Sigmoid colon (tissue), 7 donors: ENCODE results near the gene PTPRQ. TPM values are rescaled to one million over a fixed set of nuclear protein-coding genes. Genes with fewer than 3 reads are reported as not detected.
A peak's percentile ranks its signal among the peaks of the same experiment; 100 is the strongest.

Experiments
- DNase-seq: peaks from one replicate; pipeline ENCODE4 v3.0.0-alpha.2; 2019
- H3K27ac ChIP-seq, 4 donors: fragments of 200-600 bp; sonication (generic); one replicate each; pipeline ENCODE4 v1.5.1; 2016 to 2019; ENCODE audit warnings: mild to moderate bottlenecking in 1 of 4
- H3K27me3 ChIP-seq, 3 donors: fragments of 200-600 bp; sonication (generic); one replicate each; pipeline ENCODE4 v1.5.1; 2019; ENCODE audit warnings: mild to moderate bottlenecking in 1 of 3
- H3K36me3 ChIP-seq, 4 donors: fragments of 200-600 bp; sonication (generic); one replicate each; pipeline ENCODE4 v1.5.1; 2016 to 2019
- H3K4me1 ChIP-seq, 4 donors: fragments of 200-600 bp; sonication (generic); one replicate each; pipeline ENCODE4 v1.5.1; 2017 to 2019
- H3K4me3 ChIP-seq, 4 donors: fragments of 200-600 bp; sonication (generic); one replicate each; pipeline ENCODE4 v1.5.1; 2017 to 2019; ENCODE audit warnings: mild to moderate bottlenecking in 2 of 4, moderate library complexity in 1 of 4
- H3K9me3 ChIP-seq, 4 donors: fragments of 200-600 bp in 3 of 4; sonication (generic) in 3 of 4; one replicate each; pipeline versions ENCODE4 v1.5.1 to v1.6.1; 2013 to 2019
- EP300 ChIP-seq, 4 donors: sonication (generic); formaldehyde crosslinking; IDR thresholded peaks; one replicate each; pipeline ENCODE4 v1.6.1; 2017; ENCODE audit warnings: antibody characterized with exemption in 4 of 4
- POLR2A ChIP-seq, 2 donors: fragments of 450-650 bp; IDR thresholded peaks; one replicate each; pipeline ENCODE4 v1.6.1; 2016; ENCODE audit warnings: antibody characterized with exemption in 2 of 2, mild to moderate bottlenecking in 2 of 2, moderate library complexity in 2 of 2
- POLR2AphosphoS5 ChIP-seq, 4 donors: sonication (generic); formaldehyde crosslinking; IDR thresholded peaks; one replicate each; pipeline ENCODE4 v1.6.1; 2017; ENCODE audit warnings: antibody characterized with exemption in 4 of 4
- WGBS, 2 donors: extraction: QIAGEN DNeasy Blood & Tissue Kit; methylation state at CpG; one replicate each; pipeline ENCODE4 v1.1.7; 2013; 5-methylcytosine and 5-hydroxymethylcytosine counted together
- intact Hi-C: fragments of 100-400 bp; cut with DNase I; formaldehyde crosslinking; loops from one replicate; pipeline ENCODE4 v1.15.1; 2023
- polyA plus RNA-seq, 3 donors: library from polyadenylated mRNA; stranded (reverse); fragments of 200-250 nt; gene quantifications; one replicate each; pipeline ENCODE4 v1.2.3, GENCODE V29; 2013
- total RNA-seq, 4 donors: library from RNA; depleted of rRNA; stranded (reverse); fragments of >200 nt; gene quantifications; one replicate each; pipeline ENCODE4 v1.1.0, GENCODE V29; 2016
- TF ChIP-seq, protein P1 (sequence below), 4 experiments: fragments of 450-650 bp in 3 of 4; fragments of 200-600 bp in 1 of 4; IDR thresholded peaks; one replicate each; pipeline ENCODE4 v1.5.1; 2016 to 2019; ENCODE audit warnings: antibody characterized with exemption in 4 of 4, mild to moderate bottlenecking in 3 of 4, moderate library complexity in 2 of 4
- donor health status: healthy with polysubstance abuse.
- donor health status: Bipolar disorder and iron deficiency.
- donor health status: healthy.

Gene PTPRQ
- total and polyA plus RNA-seq, 7 donors: 0.33 to 1.9 (median 0.59) TPM; not detected in 3

DNA sequence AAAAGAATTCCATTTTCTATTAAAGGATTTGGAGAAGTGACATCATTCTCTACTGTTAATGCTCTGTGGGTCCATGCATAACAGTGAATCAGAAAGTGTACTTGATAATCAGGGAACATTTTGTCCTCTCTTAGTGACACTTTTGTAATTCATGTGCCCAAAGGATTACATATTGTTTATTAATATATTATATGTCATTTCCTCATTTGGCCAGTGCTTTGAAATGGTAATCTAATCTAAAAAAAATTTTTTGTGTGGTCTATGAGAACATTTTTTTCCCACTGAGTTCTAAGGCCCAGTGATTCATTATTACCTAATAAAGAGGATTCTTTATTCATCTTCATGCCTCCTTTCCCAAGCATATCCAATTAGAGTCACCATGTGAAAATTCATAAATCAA is 183.7 kb downstream of the PTPRQ start:
- H3K9me3 ChIP-seq: no peaks in the 10 kb centered on the region
- H3K4me3 ChIP-seq: no peak overlapping the region
- no peak for DNase-seq
- H3K36me3 ChIP-seq: no peaks in the 10 kb centered on the region
- intact Hi-C loops: no loop called here
- no peaks in the 10 kb centered on the region for H3K4me1 ChIP-seq
- TF ChIP-seq, protein P1, sequence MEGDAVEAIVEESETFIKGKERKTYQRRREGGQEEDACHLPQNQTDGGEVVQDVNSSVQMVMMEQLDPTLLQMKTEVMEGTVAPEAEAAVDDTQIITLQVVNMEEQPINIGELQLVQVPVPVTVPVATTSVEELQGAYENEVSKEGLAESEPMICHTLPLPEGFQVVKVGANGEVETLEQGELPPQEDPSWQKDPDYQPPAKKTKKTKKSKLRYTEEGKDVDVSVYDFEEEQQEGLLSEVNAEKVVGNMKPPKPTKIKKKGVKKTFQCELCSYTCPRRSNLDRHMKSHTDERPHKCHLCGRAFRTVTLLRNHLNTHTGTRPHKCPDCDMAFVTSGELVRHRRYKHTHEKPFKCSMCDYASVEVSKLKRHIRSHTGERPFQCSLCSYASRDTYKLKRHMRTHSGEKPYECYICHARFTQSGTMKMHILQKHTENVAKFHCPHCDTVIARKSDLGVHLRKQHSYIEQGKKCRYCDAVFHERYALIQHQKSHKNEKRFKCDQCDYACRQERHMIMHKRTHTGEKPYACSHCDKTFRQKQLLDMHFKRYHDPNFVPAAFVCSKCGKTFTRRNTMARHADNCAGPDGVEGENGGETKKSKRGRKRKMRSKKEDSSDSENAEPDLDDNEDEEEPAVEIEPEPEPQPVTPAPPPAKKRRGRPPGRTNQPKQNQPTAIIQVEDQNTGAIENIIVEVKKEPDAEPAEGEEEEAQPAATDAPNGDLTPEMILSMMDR (IDR thresholded peaks at IDR 0.05): no peak
- TF ChIP-seq EP300 (IDR thresholded peaks at IDR 0.05) (no peak), POLR2A (IDR thresholded peaks at IDR 0.05) (no peak), POLR2AphosphoS5 (IDR thresholded peaks at IDR 0.05) (peak in 3 of 4 donors; percentile 7 to 37 (median 17))
- no peaks in the 10 kb centered on the region for H3K27me3 ChIP-seq
- H3K27ac ChIP-seq: peak overlapping the region in 1 of 4 donors; percentile 36

DNA sequence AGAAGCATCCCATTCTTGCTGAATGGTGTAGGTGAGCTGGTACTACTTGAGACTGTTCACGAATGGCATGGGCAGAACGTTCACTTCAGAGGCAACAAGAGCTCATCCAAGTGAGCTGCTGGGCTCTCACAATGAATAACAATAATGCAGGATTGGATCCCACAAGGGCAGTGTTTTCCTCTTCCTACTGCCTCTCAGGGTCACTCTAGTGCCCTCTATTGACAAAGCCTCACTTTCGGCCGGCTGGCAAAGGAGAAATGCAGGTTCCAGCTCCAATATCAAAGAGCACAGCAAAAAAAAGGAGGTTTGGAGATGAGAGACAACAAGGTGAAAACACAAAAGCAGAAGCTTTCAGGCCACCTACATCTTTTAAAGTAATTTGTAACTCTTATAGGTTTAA is 188.8 kb downstream of the PTPRQ start:
- WGBS, 2 donors: 31 to 32% methylated on average over 4 of the region's 4 CpGs
- DNase-seq: no peak
- H3K4me3 ChIP-seq: no peak overlapping the region
- no peaks in the 10 kb centered on the region for H3K36me3 ChIP-seq
- no peaks in the 10 kb centered on the region for H3K27me3 ChIP-seq
- no peaks in the 10 kb centered on the region for H3K4me1 ChIP-seq
- intact Hi-C loops: no loop called here
- no peak for TF ChIP-seq POLR2AphosphoS5 (IDR thresholded peaks at IDR 0.05)
- TF ChIP-seq, protein P1 (IDR thresholded peaks at IDR 0.05): no peak
- TF ChIP-seq EP300 (IDR thresholded peaks at IDR 0.05): no peak
- TF ChIP-seq POLR2A (IDR thresholded peaks at IDR 0.05): no peak
- H3K27ac ChIP-seq: no peak overlapping the region
- no peaks in the 10 kb centered on the region for H3K9me3 ChIP-seq

DNA sequence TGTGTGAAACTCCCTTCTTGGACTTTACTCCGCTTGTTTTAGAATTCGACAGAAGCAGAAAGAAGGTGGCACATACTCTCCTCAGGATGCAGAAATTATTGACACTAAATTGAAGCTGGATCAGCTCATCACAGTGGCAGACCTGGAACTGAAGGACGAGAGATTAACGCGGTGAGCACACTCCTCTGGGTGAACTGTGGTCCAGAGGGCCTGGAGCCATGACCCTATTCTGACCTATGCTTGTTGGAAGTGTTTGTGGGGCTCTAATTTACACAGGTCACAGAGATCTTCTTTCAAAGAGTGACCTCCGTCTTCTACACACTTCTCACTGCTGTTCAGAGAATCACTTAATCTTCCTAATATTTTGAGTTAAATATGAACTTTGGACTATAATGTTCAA is 190.9 kb downstream of the PTPRQ start:
- no peak overlapping the region for H3K4me3 ChIP-seq
- H3K27ac ChIP-seq: no peak overlapping the region
- no peak for TF ChIP-seq POLR2A (IDR thresholded peaks at IDR 0.05)
- no peak for TF ChIP-seq EP300 (IDR thresholded peaks at IDR 0.05)
- TF ChIP-seq POLR2AphosphoS5 (IDR thresholded peaks at IDR 0.05): no peak
- TF ChIP-seq, protein P1 (IDR thresholded peaks at IDR 0.05): no peak
- intact Hi-C loops: no loop called here
- H3K9me3 ChIP-seq: no peaks in the 10 kb centered on the region
- H3K36me3 ChIP-seq: no peaks in the 10 kb centered on the region
- H3K27me3 ChIP-seq: no peaks in the 10 kb centered on the region
- WGBS, 2 donors: 46 to 66% methylated on average over 6 of the region's 6 CpGs
- peak; percentile 51 for DNase-seq
- H3K4me1 ChIP-seq: no peaks in the 10 kb centered on the region

DNA sequence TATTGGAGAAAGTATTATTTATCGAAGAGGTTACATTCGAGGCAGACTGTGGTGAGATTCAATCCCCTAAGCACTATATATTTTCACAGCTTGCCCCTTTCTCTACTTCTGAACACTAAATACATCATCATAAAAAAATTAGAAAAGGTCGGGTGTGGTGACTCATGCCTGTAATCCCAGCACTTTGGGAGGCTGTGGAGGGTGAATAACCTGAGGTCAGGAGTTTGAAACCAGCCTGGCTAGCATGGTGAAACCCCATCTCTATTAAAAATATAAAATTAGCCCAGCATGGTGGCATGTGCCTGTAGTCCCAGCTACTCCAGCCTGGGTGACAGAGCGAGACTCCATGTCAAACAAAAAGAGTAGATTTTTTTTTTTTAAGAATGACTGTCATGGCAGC is 192.8 kb downstream of the PTPRQ start:
- TF ChIP-seq POLR2A (IDR thresholded peaks at IDR 0.05): no peak
- TF ChIP-seq EP300 (IDR thresholded peaks at IDR 0.05): no peak
- TF ChIP-seq, protein P1 (IDR thresholded peaks at IDR 0.05): no peak
- no peak for TF ChIP-seq POLR2AphosphoS5 (IDR thresholded peaks at IDR 0.05)
- Histone ChIP-seq H3K4me1 (no peaks in the 10 kb centered on the region), H3K27me3 (no peaks in the 10 kb centered on the region), H3K9me3 (no peaks in the 10 kb centered on the region), H3K27ac (no peak overlapping the region), H3K4me3 (no peak overlapping the region), H3K36me3 (no peaks in the 10 kb centered on the region)
- no peak for DNase-seq
- intact Hi-C loops: no loop called here
- 61 to 84% methylated on average over 4 of the region's 4 CpGs for WGBS, 2 donors

DNA sequence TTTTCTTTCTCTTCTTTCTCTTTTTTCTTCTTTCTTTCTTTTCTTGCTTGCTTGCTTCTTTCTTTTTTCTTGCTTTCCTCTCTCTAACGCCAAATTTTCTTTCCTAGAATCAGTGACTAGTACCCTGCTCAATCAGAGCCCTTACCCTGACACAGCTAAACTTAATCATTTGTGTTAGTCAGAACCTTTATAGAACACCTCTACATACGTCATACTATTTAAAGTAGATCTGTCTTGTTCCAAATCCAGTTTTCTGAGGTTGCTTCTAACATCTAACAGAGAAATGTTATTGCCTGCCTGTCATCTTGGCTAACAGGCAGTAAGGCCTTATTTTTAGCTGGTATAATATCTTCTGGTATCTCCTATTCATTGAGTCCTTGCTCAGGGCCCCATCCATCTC is 197.9 kb downstream of the PTPRQ start:
- DNase-seq: no peak
- no peaks in the 10 kb centered on the region for H3K9me3 ChIP-seq
- no peak overlapping the region for H3K27ac ChIP-seq
- H3K36me3 ChIP-seq: no peaks in the 10 kb centered on the region
- 73 to 82% methylated on average over 2 of the region's 2 CpGs for WGBS, 2 donors
- TF ChIP-seq POLR2AphosphoS5 (IDR thresholded peaks at IDR 0.05) (no peak), POLR2A (IDR thresholded peaks at IDR 0.05) (no peak)
- no peaks in the 10 kb centered on the region for H3K27me3 ChIP-seq
- intact Hi-C loops: no loop called here
- H3K4me1 ChIP-seq: no peaks in the 10 kb centered on the region
- H3K4me3 ChIP-seq: no peak overlapping the region
